Fibroblast of pulmonary artery (primary cell): ENCODE data around the gene TTC9.
A peak's percentile ranks its signal among the peaks of the same experiment; 100 is the strongest.
"Not testable (repeated sequence)": the region's sequence is repeated elsewhere in the genome, so short reads cannot be mapped to it uniquely, and the experiment has no call there.

Source experiments
- DNase-seq: peaks from one replicate; pipeline ENCODE4 v3.0.0-alpha.2; 2010; ENCODE audit warnings: low read depth
- H3K4me3 ChIP-seq: replicated peaks from 2 replicates; pipeline ENCODE4 v1.5.1; 2011; ENCODE audit warnings: low read depth, mild to moderate bottlenecking, control low read depth, low read length, moderate library complexity
- CTCF ChIP-seq: IDR thresholded peaks from 2 replicates; pipeline ENCODE4 v1.5.1; 2011; ENCODE audit warnings: mild to moderate bottlenecking, control low read depth, low read length, inconsistent platforms; ENCODE audit errors: missing control alignments

TTC9 gene

DNA sequence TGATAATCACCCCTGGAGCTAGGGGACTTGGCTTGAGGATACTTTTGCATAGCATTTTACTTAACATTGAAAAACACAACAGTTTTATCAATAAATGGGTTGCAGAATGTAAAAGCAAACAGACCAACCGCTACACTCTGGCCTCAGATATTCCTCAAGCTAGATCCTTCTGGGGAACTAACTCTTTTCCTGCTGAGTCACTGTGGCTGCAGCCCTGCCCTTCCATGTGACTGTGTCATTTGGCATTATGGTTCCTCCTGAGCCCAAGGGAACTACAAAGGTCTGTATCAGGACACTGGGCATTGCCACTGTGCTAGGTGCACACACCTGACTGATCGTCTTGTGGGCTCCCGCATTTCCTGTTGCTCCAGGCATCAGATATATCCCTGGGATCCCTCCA is 56.6 kb downstream of the TTC9 start:
- H3K4me3 ChIP-seq = no peak overlapping the region
- DNase-seq = peak; percentile 12
- no peak for TF ChIP-seq CTCF

DNA sequence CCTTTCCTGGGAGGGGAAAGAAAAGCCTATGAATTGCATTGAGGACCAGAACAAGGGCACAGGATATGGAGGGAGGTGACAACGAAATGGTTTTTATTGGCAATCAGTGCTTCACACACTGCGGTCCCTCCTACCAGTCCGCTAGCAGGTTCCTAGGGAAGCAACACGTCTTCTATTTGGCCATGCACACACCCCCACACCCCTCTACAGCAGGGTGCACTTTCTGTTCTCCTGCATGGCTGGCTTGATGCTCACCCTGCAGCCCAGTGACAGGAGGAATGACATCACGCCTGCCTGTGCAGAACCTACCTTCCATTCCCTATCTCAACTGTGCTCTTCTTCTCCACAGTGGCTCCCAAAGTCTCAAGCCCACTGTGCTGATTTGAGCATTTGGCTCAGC is 57.9 kb downstream of the TTC9 start:
- DNase-seq = no peak

DNA sequence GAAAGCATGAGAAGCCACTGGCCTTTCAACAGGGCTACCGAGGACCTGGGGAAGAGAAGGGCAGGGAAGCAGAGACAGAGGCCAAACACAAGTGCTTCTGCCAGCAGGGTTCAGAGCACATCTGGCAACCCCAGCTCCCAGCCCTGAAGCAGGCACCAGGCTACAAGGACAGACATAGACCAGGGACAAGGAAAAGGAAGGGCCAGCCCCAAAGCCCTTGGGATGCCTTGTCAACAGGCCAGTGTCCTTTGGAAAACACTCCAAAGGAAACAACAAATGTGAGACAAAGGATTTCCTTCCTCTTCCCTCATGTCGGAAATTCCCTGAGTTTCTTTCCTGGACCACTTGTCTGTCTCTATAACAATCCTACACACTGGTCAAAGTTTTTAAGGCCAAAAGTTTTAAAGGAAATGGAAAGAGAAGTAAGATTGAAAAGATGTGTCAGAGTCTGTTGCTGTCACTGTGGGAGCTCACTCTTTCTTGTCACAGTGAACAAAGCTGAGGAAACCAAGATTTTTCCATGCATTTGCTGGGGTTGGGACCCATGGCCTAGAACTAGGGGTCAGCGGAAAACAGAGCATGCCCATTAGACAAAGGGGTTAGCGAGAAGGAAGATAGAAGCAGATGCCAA is 59.4 kb downstream of the TTC9 start:
- no peak for TF ChIP-seq CTCF
- DNase-seq = no peak
- no peak overlapping the region for H3K4me3 ChIP-seq

More for the DNA sequence above, 57.9 kb downstream of the TTC9 start:
- no peak for TF ChIP-seq CTCF
- H3K4me3 ChIP-seq = no peak overlapping the region

- TF ChIP-seq CTCF = no peak
- DNase-seq = no peak
Observed at GRCh38 chr14:70701610-70702009, 59.9 kb downstream of the TTC9 start.

GRCh38 chr14:70702161-70702560 is 60.4 kb downstream of the TTC9 start:
- no peak overlapping the region for H3K4me3 ChIP-seq
- DNase-seq = no peak
- TF ChIP-seq CTCF = no peak

More at GRCh38 chr14:70701610-70702009, 59.9 kb downstream of the TTC9 start:
- H3K4me3 ChIP-seq = no peak overlapping the region

DNA sequence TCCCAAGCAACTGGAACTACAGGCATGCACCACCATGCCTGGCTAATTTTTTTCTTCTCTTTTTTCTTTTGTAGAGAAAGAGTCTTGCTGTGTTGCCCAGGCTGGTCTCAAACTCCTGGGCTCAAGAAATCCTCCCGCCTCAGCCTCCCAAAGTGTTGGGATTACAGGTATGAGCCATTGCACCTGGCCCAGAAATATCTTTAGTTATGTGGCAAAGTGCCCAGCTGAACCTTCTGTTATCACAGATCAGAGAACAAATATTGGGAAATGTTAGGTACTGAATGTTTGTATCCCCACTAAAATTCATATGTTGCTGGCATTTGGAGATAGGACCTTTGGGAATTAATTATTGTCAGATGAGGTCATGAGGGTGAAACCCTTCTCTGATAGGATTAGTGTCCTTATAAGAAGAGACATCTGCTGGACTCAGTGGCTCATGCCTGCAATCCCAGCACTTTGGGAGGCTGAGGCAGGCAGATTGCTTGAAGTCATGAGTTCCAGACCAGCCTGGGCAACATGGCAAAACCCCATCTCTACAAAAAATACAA is 62.0 kb downstream of the TTC9 start:
- not testable (repeated sequence) for H3K4me3 ChIP-seq, DNase-seq

GRCh38 chr14:70704960-70705359 is 63.2 kb downstream of the TTC9 start:
- no peak for DNase-seq
- H3K4me3 ChIP-seq = no peak overlapping the region
- no peak for TF ChIP-seq CTCF
